GM23338 (cell line): ENCODE measurements around the gene DMRTA2.

Experiments used
- CREB1 ChIP-seq: fragments of 250-450 bp; sonication (Bioruptor Pico); IDR thresholded peaks from 2 replicates; pipeline ENCODE4 v1.5.0; 2020; ENCODE audit warnings: low read depth, mild to moderate bottlenecking, moderate library complexity
- EZH2 ChIP-seq: fragments of 200-600 bp; sonication (generic); IDR thresholded peaks from one replicate; pipeline ENCODE4 v1.8.0; 2017; ENCODE audit warnings: antibody characterized with exemption, mild to moderate bottlenecking, low read depth; ENCODE audit not compliant: unreplicated experiment
- EZH2phosphoT487 ChIP-seq: fragments of 200-600 bp; sonication (generic); IDR thresholded peaks from one replicate; pipeline ENCODE4 v1.8.1; 2018; ENCODE audit warnings: antibody characterized with exemption; ENCODE audit not compliant: unreplicated experiment
- JUNB ChIP-seq: IDR thresholded peaks from one replicate; pipeline ENCODE4 v1.6.1; 2016; ENCODE audit warnings: antibody characterized with exemption; ENCODE audit not compliant: unreplicated experiment
- NANOG ChIP-seq: IDR thresholded peaks from 2 replicates; pipeline ENCODE4 v1.6.1; 2016; ENCODE audit warnings: antibody characterized with exemption, borderline replicate concordance
- POLR2AphosphoS5 ChIP-seq: IDR thresholded peaks from 2 replicates; pipeline ENCODE4 v1.6.1; 2016; ENCODE audit warnings: antibody characterized with exemption, low read depth
- ZNF114 ChIP-seq: fragments of 250-450 bp; sonication (Bioruptor Pico); IDR thresholded peaks from 2 replicates; pipeline ENCODE4 v1.5.0; 2020; ENCODE audit warnings: mild to moderate bottlenecking, moderate library complexity
- TF ChIP-seq, protein P1 (sequence below), 2 experiments: fragments of 200-600 bp in 1 of 2; sonication (generic) in 1 of 2; conservative IDR thresholded peaks; 2 replicates each; pipeline versions ENCODE4 v1.5.1 to v1.6.1; 2016 to 2017; ENCODE audit warnings: antibody characterized with exemption in 2 of 2, low read depth in 2 of 2, mild to moderate bottlenecking in 2 of 2, moderate library complexity in 1 of 2
- TF ChIP-seq, protein P2 (sequence below): IDR thresholded peaks from one replicate; pipeline ENCODE4 v1.6.1; 2018; ENCODE audit warnings: antibody characterized with exemption; ENCODE audit not compliant: unreplicated experiment

GRCh38 chr1:50414853-50415234 is 8.4 kb downstream of the DMRTA2 start:
- no peak for TF ChIP-seq POLR2AphosphoS5
- TF ChIP-seq, protein P1, sequence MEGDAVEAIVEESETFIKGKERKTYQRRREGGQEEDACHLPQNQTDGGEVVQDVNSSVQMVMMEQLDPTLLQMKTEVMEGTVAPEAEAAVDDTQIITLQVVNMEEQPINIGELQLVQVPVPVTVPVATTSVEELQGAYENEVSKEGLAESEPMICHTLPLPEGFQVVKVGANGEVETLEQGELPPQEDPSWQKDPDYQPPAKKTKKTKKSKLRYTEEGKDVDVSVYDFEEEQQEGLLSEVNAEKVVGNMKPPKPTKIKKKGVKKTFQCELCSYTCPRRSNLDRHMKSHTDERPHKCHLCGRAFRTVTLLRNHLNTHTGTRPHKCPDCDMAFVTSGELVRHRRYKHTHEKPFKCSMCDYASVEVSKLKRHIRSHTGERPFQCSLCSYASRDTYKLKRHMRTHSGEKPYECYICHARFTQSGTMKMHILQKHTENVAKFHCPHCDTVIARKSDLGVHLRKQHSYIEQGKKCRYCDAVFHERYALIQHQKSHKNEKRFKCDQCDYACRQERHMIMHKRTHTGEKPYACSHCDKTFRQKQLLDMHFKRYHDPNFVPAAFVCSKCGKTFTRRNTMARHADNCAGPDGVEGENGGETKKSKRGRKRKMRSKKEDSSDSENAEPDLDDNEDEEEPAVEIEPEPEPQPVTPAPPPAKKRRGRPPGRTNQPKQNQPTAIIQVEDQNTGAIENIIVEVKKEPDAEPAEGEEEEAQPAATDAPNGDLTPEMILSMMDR (conservative IDR thresholded peaks at IDR 0.05; ENCODE audit: low read depth in 2 of 2), result no peak
- TF ChIP-seq, protein P2, sequence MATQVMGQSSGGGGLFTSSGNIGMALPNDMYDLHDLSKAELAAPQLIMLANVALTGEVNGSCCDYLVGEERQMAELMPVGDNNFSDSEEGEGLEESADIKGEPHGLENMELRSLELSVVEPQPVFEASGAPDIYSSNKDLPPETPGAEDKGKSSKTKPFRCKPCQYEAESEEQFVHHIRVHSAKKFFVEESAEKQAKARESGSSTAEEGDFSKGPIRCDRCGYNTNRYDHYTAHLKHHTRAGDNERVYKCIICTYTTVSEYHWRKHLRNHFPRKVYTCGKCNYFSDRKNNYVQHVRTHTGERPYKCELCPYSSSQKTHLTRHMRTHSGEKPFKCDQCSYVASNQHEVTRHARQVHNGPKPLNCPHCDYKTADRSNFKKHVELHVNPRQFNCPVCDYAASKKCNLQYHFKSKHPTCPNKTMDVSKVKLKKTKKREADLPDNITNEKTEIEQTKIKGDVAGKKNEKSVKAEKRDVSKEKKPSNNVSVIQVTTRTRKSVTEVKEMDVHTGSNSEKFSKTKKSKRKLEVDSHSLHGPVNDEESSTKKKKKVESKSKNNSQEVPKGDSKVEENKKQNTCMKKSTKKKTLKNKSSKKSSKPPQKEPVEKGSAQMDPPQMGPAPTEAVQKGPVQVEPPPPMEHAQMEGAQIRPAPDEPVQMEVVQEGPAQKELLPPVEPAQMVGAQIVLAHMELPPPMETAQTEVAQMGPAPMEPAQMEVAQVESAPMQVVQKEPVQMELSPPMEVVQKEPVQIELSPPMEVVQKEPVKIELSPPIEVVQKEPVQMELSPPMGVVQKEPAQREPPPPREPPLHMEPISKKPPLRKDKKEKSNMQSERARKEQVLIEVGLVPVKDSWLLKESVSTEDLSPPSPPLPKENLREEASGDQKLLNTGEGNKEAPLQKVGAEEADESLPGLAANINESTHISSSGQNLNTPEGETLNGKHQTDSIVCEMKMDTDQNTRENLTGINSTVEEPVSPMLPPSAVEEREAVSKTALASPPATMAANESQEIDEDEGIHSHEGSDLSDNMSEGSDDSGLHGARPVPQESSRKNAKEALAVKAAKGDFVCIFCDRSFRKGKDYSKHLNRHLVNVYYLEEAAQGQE, result no peak
- TF ChIP-seq EZH2phosphoT487, result no peak
- no peak for TF ChIP-seq CREB1 (CRISPR knock-in tag)
- no peak for TF ChIP-seq JUNB
- no peak for TF ChIP-seq EZH2
- no peak for TF ChIP-seq NANOG
- TF ChIP-seq ZNF114 (CRISPR knock-in tag), result no peak
